Activated CD4-positive, alpha-beta T cell treated with anti-CD3 and anti-CD28 coated beads, Interleukin-2, amount 50 U/mL, for 16 hours (primary cell): Measurements from ENCODE around the gene ME1.
"Not testable (repeated sequence)": the region's sequence is repeated elsewhere in the genome, so short reads cannot be mapped to it uniquely, and the experiment has no call there.

ENCODE experiments used
- DNase-seq: peaks from one replicate; pipeline ENCODE4 v3.0.0-alpha.2; 2020

The ME1 gene

GRCh38 chr6:83430611-83431544 lies at the start of gene ME1:
ME1 (minus strand) TSS chr6:83431051; CDS start chr6:83430954, 97 bp downstream.
- DNase-seq = peak; percentile 55

- DNase-seq = no peak
Observed at GRCh38 chr6:83480470-83480869, 49.6 kb upstream of the ME1 start.

GRCh38 chr6:83479389-83479788 lies 48.5 kb upstream of the ME1 start:
- no peak for DNase-seq

GRCh38 chr6:83476971-83477370 lies 46.1 kb upstream of the ME1 start:
- no peak for DNase-seq

GRCh38 chr6:83474309-83474708 lies 43.5 kb upstream of the ME1 start:
- DNase-seq = no peak

- DNase-seq = no peak
Observed at GRCh38 chr6:83472767-83473166, 41.9 kb upstream of the ME1 start.

GRCh38 chr6:83470587-83470986 lies 39.7 kb upstream of the ME1 start:
- no peak for DNase-seq

GRCh38 chr6:83470001-83470400 lies 39.1 kb upstream of the ME1 start:
- DNase-seq = no peak

GRCh38 chr6:83467620-83468036 lies 36.8 kb upstream of the ME1 start:
- no peak for DNase-seq

- DNase-seq = no peak
Observed at GRCh38 chr6:83466328-83466727, 35.5 kb upstream of the ME1 start.

- DNase-seq = no peak
Observed at GRCh38 chr6:83464381-83465140, 33.7 kb upstream of the ME1 start.

GRCh38 chr6:83463886-83464285 lies 33.0 kb upstream of the ME1 start:
- DNase-seq = no peak

- no peak for DNase-seq
Observed at GRCh38 chr6:83462524-83462923, 31.7 kb upstream of the ME1 start.

GRCh38 chr6:83461438-83461837 lies 30.6 kb upstream of the ME1 start:
- DNase-seq = no peak

GRCh38 chr6:83459663-83460062 lies 28.8 kb upstream of the ME1 start:
- DNase-seq = no peak

GRCh38 chr6:83450015-83450414 lies 19.2 kb upstream of the ME1 start:
- DNase-seq = not testable (repeated sequence)

- DNase-seq = not testable (repeated sequence)
Observed at GRCh38 chr6:83444086-83444699, 13.3 kb upstream of the ME1 start.

GRCh38 chr6:83443516-83443915 lies 12.7 kb upstream of the ME1 start:
- no peak for DNase-seq

- no peak for DNase-seq
Observed at GRCh38 chr6:83442752-83443151, 11.9 kb upstream of the ME1 start.

GRCh38 chr6:83439201-83439600 lies 8.3 kb upstream of the ME1 start:
- no peak for DNase-seq

- no peak for DNase-seq
Observed at GRCh38 chr6:83436674-83437073, 5.8 kb upstream of the ME1 start.

GRCh38 chr6:83433177-83433576 lies 2.3 kb upstream of the ME1 start:
- DNase-seq = no peak

GRCh38 chr6:83432636-83433035 lies 1.8 kb upstream of the ME1 start:
- no peak for DNase-seq
